Calu3 (cell line): ENCODE measurements around the gene MRPS23. TPM values are rescaled to one million over a fixed set of nuclear protein-coding genes. Genes with fewer than 3 reads are reported as not detected.

Experiments
- BruUV-seq: library from RNA; stranded (reverse); fragments of 400-500 nt; replicated peaks from 2 replicates; lab custom pipeline; 2021; lab: Mats Ljungman, UMichigan
- CTCF ChIA-PET: fragments of 300-600 bp; sonication (Branson Sonifier 250); formaldehyde crosslinking; loops from one replicate; lab custom pipeline; 2022; ENCODE audit warnings: antibody characterized with exemption; lab: Charles Lee
- DNase-seq: peaks from one replicate; pipeline ENCODE4 v3.0.0; 2022
- H3K27ac Mint-ChIP-seq: one replicate; pipeline ENCODE4 v1.8.0; 2022; ENCODE audit warnings: mixed read lengths; ENCODE audit not compliant: unreplicated experiment
- H3K27me3 Mint-ChIP-seq: one replicate; pipeline ENCODE4 v1.8.0; 2022; ENCODE audit warnings: mixed read lengths; ENCODE audit not compliant: unreplicated experiment
- H3K36me3 Mint-ChIP-seq: one replicate; pipeline ENCODE4 v1.8.0; 2022; ENCODE audit warnings: mild to moderate bottlenecking, moderate library complexity, mixed read lengths; ENCODE audit not compliant: insufficient read depth, unreplicated experiment
- H3K4me1 Mint-ChIP-seq: one replicate; pipeline ENCODE4 v1.8.0; 2022; ENCODE audit warnings: mild to moderate bottlenecking, low read depth, mixed read lengths; ENCODE audit not compliant: unreplicated experiment
- H3K4me3 Mint-ChIP-seq: one replicate; pipeline ENCODE4 v1.8.0; 2022; ENCODE audit warnings: mild to moderate bottlenecking, low read depth, moderate library complexity, mixed read lengths; ENCODE audit not compliant: unreplicated experiment
- H3K9me3 Mint-ChIP-seq: one replicate; pipeline ENCODE4 v1.8.0; 2022; ENCODE audit warnings: low read depth, mixed read lengths; ENCODE audit not compliant: unreplicated experiment
- intact Hi-C: fragments of 100-400 bp; cut with micrococcal nuclease; formaldehyde crosslinking; loops from one replicate; pipeline ENCODE4 v1.10.0; 2022; ENCODE audit not compliant: unreplicated experiment
- total RNA-seq: library from RNA; stranded (reverse); gene quantifications from 2 replicates; pipeline ENCODE4 v1.2.3, GENCODE V29; 2022
- TF ChIP-seq, protein P1 (sequence below): fragments of 200-600 bp; IDR thresholded peaks from one replicate; pipeline ENCODE4 v1.8.0; 2022; ENCODE audit warnings: antibody characterized with exemption; ENCODE audit not compliant: unreplicated experiment

MRPS23 gene
- total RNA-seq, 1 experiment from 2014 or later = 38.1 TPM

DNA sequence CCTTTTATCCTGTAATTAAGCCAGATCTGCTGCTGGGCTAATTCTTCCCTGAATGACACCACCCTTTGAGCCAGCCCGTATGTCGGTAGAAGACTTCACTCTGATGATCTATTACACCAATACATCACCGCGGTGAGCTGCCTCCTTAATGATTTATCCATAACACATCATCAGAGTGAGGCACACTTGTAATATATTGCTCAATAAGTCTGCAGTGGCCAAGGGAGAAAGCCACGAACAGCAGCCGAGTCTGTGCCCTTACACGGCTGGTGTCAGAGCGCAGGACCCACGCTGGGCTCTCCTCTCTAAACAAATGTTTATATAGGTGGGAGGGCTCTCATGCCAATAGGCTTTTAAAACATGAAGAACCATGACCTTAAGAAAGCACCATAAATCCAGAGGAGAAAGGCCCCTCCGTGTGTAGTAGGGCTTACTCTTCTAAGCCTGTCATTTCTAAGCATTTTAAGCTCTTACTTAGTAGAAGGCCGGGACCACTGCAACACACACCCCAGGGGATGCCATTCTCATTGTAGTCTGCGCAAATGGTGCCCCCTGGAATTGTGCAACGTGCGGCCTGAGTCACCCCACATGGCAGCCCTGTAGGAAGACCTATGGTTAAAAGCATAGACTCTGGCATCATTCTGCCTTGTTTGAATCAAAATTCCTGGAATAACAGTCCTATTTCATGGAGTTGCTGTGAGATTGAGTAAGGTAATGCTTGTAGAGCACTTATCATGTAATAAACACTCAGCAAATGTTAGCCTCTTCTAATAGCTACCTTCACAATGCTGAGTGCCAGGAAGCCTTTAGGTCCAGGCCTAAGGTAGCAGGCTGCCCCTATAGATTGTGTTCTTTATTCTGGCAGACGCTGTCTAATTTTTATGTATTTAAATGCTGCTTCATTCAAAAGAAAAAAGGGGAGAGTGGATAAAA is 26.1 kb downstream of the MRPS23 start:
- Mint-ChIP-seq H3K4me3 (no peak overlapping the region), H3K4me1 (no peaks in the 10 kb centered on the region), H3K9me3 (no peaks in the 10 kb centered on the region), H3K36me3 (no peaks in the 10 kb centered on the region), H3K27me3 (peaks cover 13% of the 10 kb centered on the region), H3K27ac (no peak overlapping the region)
- TF ChIP-seq, protein P1, sequence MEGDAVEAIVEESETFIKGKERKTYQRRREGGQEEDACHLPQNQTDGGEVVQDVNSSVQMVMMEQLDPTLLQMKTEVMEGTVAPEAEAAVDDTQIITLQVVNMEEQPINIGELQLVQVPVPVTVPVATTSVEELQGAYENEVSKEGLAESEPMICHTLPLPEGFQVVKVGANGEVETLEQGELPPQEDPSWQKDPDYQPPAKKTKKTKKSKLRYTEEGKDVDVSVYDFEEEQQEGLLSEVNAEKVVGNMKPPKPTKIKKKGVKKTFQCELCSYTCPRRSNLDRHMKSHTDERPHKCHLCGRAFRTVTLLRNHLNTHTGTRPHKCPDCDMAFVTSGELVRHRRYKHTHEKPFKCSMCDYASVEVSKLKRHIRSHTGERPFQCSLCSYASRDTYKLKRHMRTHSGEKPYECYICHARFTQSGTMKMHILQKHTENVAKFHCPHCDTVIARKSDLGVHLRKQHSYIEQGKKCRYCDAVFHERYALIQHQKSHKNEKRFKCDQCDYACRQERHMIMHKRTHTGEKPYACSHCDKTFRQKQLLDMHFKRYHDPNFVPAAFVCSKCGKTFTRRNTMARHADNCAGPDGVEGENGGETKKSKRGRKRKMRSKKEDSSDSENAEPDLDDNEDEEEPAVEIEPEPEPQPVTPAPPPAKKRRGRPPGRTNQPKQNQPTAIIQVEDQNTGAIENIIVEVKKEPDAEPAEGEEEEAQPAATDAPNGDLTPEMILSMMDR = no peak
- CTCF ChIA-PET = no interaction called here
- intact Hi-C loops = no loop called here
- no peak for DNase-seq
- no TSS peak for BruUV-seq

- H3K4me1 Mint-ChIP-seq = no peaks in the 10 kb centered on the region
- H3K27ac Mint-ChIP-seq = no peak overlapping the region
- CTCF ChIA-PET = no interaction called here
- no peak overlapping the region for H3K4me3 Mint-ChIP-seq
- BruUV-seq = no TSS peak
- no peaks in the 10 kb centered on the region for H3K9me3 Mint-ChIP-seq
- DNase-seq = no peak
- H3K27me3 Mint-ChIP-seq = peaks cover 46% of the 10 kb centered on the region
- TF ChIP-seq, protein P1 = no peak
- H3K36me3 Mint-ChIP-seq = no peaks in the 10 kb centered on the region
- intact Hi-C loops = no loop called here
Observed at GRCh38 chr17:57819867-57820266, 30.0 kb downstream of the MRPS23 start.

DNA sequence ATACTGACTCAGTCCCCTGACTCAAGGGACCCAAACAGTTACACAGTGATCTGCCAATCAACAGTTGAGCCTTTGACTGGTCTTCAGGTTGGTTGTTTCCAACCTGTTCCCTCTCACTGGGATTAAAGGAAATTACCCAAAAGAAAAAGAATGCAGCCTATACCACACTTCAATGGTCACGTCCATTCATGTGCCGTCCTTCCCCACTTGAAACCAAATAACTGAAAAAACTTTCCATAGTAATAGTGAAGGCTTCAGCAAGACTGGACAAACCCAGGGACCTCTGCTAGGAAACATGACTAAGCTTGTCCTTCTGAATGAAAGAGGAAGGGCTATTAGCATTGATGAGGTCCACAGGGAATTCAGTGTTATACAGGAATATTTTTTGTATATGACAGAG is 30.6 kb downstream of the MRPS23 start:
- no TSS peak for BruUV-seq
- Mint-ChIP-seq H3K4me1 (no peaks in the 10 kb centered on the region), H3K27ac (no peak overlapping the region), H3K4me3 (no peak overlapping the region), H3K9me3 (no peaks in the 10 kb centered on the region), H3K36me3 (no peaks in the 10 kb centered on the region), H3K27me3 (peaks cover 46% of the 10 kb centered on the region)
- DNase-seq = no peak
- TF ChIP-seq, protein P1 = no peak
- intact Hi-C loops = no loop called here
- CTCF ChIA-PET = no interaction called here

GRCh38 chr17:57818066-57818465 is 31.8 kb downstream of the MRPS23 start:
- H3K27me3 Mint-ChIP-seq = peaks cover 46% of the 10 kb centered on the region
- no peaks in the 10 kb centered on the region for H3K9me3 Mint-ChIP-seq
- intact Hi-C loops = no loop called here
- DNase-seq = no peak
- TF ChIP-seq, protein P1 = no peak
- no peak overlapping the region for H3K27ac Mint-ChIP-seq
- H3K4me1 Mint-ChIP-seq = no peaks in the 10 kb centered on the region
- CTCF ChIA-PET = no interaction called here
- no peak overlapping the region for H3K4me3 Mint-ChIP-seq
- no TSS peak for BruUV-seq
- no peaks in the 10 kb centered on the region for H3K36me3 Mint-ChIP-seq
